GM12872 (cell line): ENCODE measurements around the gene LEMD2.

ENCODE experiments used
- TF ChIP-seq, protein P1 (sequence below): IDR thresholded peaks from 3 replicates; pipeline ENCODE4 v1.5.1; 2011; ENCODE audit warnings: low read depth, mild to moderate bottlenecking, low read length, moderate library complexity; ENCODE audit not compliant: insufficient read depth

LEMD2 gene

DNA sequence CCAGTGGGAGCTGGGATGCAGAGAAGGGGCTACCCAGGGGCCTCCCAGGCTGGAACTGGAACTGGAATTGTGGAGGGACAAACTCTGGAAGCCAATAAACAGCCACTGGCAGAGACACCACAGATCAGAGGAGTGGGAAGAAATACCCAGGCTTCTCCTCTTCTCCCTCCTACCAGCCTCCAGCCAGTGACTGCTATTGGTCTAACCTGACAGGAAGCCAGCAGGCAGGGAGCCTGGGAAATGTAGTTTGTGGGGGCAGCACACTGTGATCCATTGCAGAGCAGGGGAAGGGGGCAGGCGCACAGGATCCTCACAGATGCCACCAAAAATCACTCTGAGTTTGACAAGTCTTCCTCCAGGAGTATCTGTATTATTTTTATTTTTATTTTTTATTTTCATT, 26.9 kb upstream of the LEMD2 start:
- TF ChIP-seq, protein P1, sequence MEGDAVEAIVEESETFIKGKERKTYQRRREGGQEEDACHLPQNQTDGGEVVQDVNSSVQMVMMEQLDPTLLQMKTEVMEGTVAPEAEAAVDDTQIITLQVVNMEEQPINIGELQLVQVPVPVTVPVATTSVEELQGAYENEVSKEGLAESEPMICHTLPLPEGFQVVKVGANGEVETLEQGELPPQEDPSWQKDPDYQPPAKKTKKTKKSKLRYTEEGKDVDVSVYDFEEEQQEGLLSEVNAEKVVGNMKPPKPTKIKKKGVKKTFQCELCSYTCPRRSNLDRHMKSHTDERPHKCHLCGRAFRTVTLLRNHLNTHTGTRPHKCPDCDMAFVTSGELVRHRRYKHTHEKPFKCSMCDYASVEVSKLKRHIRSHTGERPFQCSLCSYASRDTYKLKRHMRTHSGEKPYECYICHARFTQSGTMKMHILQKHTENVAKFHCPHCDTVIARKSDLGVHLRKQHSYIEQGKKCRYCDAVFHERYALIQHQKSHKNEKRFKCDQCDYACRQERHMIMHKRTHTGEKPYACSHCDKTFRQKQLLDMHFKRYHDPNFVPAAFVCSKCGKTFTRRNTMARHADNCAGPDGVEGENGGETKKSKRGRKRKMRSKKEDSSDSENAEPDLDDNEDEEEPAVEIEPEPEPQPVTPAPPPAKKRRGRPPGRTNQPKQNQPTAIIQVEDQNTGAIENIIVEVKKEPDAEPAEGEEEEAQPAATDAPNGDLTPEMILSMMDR = no peak

DNA sequence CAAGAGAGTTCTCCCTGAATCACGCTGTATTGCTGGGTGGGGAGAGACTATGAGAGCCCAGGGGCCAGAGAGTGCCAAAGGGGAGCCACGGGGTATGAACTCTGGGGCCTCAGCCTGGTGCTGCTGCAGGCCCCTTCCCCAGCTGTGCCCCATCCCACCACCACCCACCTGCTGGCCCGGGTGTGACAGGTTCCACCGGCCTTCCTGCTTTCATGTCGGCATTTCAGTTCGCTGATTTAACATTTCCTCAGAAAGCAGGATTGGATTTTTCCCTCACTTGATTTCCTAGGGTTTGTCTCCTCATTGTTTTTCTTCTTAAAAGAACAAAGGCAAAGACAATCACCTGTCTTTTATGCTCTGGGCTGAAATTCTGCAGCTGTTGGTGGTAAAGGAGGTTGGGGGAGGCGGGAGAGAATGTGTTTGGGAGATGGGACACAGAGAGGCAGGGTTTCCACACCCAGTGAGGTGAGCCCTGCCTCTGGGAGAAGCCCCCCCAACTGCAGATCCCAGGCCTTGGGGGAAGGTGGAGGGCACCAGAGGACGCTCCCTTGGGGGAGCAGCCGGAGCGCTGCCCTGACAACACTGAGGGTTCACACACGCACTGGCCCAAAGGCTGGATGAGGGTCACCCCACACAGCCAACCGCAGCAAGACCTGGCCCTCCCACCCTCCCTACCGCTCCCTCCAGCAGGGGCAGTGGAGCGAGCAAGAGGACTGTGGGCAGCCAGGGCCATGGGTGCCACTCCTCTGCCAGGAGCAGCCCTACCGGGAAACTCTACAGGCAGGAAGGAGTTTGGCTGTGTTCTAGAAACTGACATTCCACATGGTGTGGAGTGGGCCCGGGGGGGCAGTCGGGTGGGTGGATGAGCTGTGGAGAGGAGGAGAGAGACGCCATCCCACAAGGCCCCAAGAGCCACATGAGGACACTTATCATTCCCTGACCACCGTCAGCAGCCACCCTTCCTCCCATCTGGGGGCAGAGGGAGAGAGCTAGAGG, 25.4 kb upstream of the LEMD2 start:
- TF ChIP-seq, protein P1 = no peak

DNA sequence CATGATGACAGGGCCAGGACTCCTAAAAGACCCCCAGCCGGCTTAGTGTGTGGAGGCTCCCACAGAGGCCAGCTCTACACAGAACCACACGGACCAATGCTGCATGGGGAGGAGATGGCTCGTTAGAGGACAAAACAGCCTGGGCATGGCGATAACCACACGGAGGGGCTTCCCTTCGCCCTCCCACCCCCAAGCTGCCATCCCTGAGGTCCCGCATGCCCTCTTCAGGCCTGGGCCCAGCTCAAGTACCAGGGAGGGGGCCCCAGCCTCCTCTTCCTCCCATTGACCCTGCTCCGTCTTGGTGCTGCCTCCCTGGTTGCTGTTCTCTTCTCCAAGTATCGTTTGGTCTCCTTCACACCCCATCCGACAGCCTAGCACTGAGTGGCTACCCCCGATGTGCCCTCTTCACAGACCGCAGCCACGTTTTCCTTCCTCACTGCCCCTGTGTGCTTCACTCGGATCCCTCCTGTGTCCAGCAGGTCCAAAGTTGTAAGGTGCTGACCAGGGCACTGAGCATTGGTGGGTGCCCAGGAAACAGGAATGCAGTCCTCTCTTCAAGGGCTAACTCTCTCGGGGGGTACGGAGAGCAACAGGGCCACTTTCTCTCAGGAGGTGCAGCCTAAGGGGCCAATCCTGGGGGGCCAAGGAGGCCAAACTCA, 24.4 kb upstream of the LEMD2 start:
- TF ChIP-seq, protein P1 = no peak

DNA sequence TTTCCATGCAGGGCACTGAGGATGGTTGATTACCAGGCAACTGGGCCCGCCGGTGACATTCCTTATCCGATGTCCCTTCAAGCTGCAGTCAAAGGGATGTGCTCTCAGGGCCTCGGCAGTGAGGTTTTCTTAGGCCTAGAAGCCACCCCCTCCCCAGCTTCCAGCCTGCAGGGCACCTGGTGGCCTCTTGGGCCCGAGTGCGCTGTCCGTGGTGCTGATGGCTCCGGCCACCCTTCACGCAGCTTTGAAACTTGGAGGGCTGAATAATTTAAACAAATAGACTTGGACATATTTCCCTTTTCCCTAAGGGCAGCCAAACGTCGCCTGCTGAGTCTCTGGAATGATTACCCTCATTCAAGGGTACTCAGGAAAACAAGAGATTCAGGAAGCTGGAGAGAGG, 23.7 kb upstream of the LEMD2 start:
- TF ChIP-seq, protein P1 = peak; percentile 46; the same call in 2 of the 3 replicates

DNA sequence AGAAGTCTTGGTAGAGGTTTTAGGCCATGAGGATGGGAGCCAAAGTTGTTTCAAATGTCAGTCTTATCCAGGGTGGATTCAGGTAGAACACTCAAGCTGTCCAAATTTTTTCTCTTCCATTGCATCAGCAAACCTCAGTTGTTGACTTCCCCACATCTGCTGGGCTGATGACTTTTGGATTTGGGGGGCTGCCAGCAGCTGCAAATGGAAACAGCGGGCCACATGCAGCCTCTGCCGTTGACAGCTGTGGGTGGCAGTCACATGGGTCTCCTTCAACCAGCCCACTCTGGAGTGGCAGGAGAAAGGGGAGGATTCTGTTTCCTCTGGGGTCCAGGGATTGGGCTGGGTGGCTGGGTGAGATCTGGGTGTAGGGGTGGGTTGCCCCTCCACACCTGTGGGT, 20.7 kb upstream of the LEMD2 start:
- TF ChIP-seq, protein P1 = no peak

DNA sequence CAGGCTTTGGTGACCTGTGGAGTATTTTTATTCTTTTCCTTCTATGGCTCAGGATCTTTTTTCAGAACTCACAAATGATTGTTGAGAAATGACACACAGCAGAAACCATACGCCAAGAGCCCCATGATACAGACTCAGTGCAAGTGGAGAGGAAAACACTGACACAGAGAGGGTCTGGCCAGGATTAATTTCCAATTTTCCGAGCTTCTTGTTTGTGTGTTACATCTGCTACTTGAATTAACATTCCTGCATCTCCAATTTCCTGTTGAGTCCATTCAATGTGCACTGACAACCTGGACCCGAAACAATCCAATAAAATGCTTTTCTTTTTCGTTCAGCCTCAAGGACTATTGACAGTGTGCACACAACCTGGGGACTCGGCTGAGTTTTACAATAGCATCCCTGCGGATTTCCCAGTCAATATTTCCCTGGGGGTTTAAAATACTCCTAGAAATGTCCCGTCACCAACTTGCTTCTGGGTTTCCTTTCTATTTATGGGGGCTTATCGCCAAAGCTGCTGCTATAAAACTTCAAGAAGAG, 19.8 kb upstream of the LEMD2 start:
- TF ChIP-seq, protein P1 = no peak

DNA sequence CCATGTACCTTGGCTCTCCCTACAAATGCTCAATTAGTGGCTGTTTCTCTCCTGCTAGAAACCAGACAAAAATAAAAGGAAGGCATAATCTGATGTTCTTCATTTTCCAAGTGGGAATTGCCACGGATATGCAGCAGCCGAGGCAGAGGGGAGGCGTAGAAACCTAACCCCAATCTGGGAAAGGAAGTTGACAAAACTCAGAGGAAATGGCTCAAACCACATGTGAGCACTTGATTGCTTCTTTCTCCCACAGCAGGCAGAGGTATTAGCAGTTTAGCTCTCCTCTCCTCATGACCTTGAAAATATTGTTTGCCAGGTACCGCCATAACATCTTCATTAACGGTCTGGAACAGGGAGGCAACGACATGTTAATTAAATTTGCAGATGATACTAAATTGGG, 18.7 kb upstream of the LEMD2 start:
- TF ChIP-seq, protein P1 = no peak
